Activated B cell treated with CpG ODN at 0.5 μM for 24 hours (primary cell): Measurements from ENCODE around the gene WARS2. TPM values are rescaled to one million over a fixed set of nuclear protein-coding genes. Genes with fewer than 3 reads are reported as not detected.

Source experiments
- ATAC-seq: fragments of 200-7000 bp; cut with Tn5 transposase; one replicate; pipeline ENCODE4 v1.10.0; 2021; ENCODE audit warnings: low read depth, mild to moderate bottlenecking, moderate library complexity
- CTCF ChIA-PET: fragments of 350-600 bp; sonication (Branson Sonifier 250); formaldehyde crosslinking; loops from one replicate; lab custom pipeline; 2021; ENCODE audit warnings: antibody characterized with exemption; lab: Charles Lee
- POLR2A ChIA-PET: fragments of 350-600 bp; sonication (Branson Sonifier 250); formaldehyde crosslinking; loops from one replicate; lab custom pipeline; 2021; ENCODE audit warnings: antibody characterized with exemption; lab: Charles Lee
- DNase-seq: peaks from one replicate; pipeline ENCODE4 v3.0.0; 2022
- H3K27ac Mint-ChIP-seq: one replicate; pipeline ENCODE4 v1.8.0; 2020; ENCODE audit warnings: mixed read lengths
- H3K27me3 Mint-ChIP-seq: one replicate; pipeline ENCODE4 v1.8.0; 2021; ENCODE audit warnings: mixed read lengths
- H3K36me3 Mint-ChIP-seq: one replicate; pipeline ENCODE4 v1.8.0; 2021; ENCODE audit warnings: low read depth, mixed read lengths
- H3K4me1 Mint-ChIP-seq: one replicate; pipeline ENCODE4 v1.8.0; 2021; ENCODE audit warnings: mixed read lengths
- H3K4me3 Mint-ChIP-seq: one replicate; pipeline ENCODE4 v1.8.0; 2020; ENCODE audit warnings: mild to moderate bottlenecking, mixed read lengths
- H3K9me3 Mint-ChIP-seq: one replicate; pipeline ENCODE4 v1.8.0; 2020; ENCODE audit warnings: mixed read lengths
- CTCF ChIP-seq: fragments of 200-600 bp; IDR thresholded peaks from one replicate; pipeline ENCODE4 v1.8.0; 2022; ENCODE audit warnings: antibody characterized with exemption, mild to moderate bottlenecking
- intact Hi-C: fragments of 100-400 bp; cut with micrococcal nuclease; formaldehyde crosslinking; loops from one replicate; pipeline ENCODE4 v1.15.1; 2024
- total RNA-seq: library from RNA; stranded (reverse); gene quantifications from 2 replicates; pipeline ENCODE4 v1.2.3, GENCODE V29; 2022

WARS2 gene
- total RNA-seq, 1 donor from 2014 or later: 15.1 TPM

DNA sequence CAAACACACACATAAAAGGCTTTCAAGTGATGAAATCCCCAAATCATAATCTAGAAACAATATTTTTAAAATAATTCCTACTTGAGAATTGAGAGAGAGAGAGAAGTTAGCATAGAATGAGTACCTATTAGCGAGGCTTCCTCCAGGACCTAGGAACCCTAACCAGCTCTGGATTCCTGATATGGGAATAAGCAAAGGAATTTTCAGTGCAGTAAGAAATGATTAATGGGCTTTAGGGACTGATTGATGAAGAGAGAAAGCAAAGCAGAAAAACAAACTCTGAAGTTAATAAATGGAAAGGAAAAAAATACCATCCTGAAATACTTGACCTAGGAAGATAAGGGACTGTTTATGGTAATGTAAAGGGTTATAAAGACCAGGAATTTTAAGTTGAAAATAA, 60.6 kb downstream of the WARS2 start:
- Mint-ChIP-seq H3K27ac (no peak overlapping the region), H3K27me3 (no peaks in the 10 kb centered on the region), H3K36me3 (peaks cover 19% of the 10 kb centered on the region), H3K9me3 (peaks cover 4% of the 10 kb centered on the region), H3K4me1 (no peaks in the 10 kb centered on the region), H3K4me3 (no peak overlapping the region)
- ChIA-PET POLR2A (no interaction called here), CTCF (no interaction called here)
- intact Hi-C loops: no loop called here
- ATAC-seq (no peak), DNase-seq (no peak)
- TF ChIP-seq CTCF: no peak

- ChIA-PET POLR2A (no interaction called here), CTCF (no interaction called here)
- Mint-ChIP-seq H3K36me3 (peaks cover 45% of the 10 kb centered on the region), H3K27ac (no peak overlapping the region), H3K4me3 (no peak overlapping the region), H3K9me3 (peaks cover 12% of the 10 kb centered on the region), H3K27me3 (no peaks in the 10 kb centered on the region), H3K4me1 (no peaks in the 10 kb centered on the region)
- no peak for TF ChIP-seq CTCF
- no peak for DNase-seq
- intact Hi-C loops: no loop called here
- no peak for ATAC-seq
These were observed 64.8 kb downstream of the WARS2 start for GRCh38 chr1:119075614-119076013.

GRCh38 chr1:119071321-119071720, 69.1 kb downstream of the WARS2 start:
- peaks cover 8% of the 10 kb centered on the region for H3K9me3 Mint-ChIP-seq
- ChIA-PET POLR2A (no interaction called here), CTCF (no interaction called here)
- no peak for TF ChIP-seq CTCF
- DNase-seq (no peak), ATAC-seq (no peak)
- H3K27me3 Mint-ChIP-seq: no peaks in the 10 kb centered on the region
- H3K4me1 Mint-ChIP-seq: no peaks in the 10 kb centered on the region
- H3K27ac Mint-ChIP-seq: no peak overlapping the region
- intact Hi-C loops: no loop called here
- H3K36me3 Mint-ChIP-seq: peaks cover 43% of the 10 kb centered on the region
- no peak overlapping the region for H3K4me3 Mint-ChIP-seq

DNA sequence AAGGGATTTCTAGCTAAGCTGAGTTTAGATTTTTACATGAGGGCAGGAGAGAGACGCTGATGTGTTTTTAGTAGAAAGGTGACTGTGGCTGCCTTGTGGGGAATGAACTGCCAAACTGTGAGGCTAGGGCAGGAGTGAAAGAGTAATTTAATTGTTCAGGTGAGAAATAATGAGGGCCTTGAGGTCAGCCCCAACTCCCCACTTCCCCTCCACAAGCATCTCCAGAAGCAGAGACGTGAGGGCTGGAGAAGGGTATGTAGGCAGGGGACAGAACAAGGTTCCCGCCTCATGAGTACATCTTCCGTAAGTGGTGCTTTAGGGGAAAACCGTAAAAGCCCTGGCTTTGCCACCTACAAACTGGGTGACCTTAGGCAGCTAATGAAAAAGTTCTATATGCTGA, 70.8 kb downstream of the WARS2 start:
- TF ChIP-seq CTCF: no peak

DNA sequence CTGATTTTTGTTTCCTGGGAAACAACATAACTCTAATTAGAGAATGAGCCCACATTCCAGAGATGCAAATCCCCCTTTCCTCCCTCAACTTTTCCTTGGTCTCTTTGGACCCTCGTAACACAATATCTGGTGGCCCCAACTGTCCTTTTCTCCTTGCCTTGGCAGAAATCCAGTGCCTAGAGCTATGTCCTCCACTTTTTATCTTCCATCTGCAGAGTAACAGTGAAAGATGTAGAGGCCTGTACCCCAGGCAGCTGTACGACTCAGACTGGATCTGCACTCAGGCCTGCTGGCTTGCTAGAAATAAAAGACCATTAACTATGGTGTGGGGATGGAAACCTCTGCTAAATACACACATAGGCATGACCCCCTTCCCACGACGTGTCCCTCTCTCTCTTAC, 72.0 kb downstream of the WARS2 start:
- Mint-ChIP-seq H3K27ac (no peak overlapping the region), H3K4me3 (no peak overlapping the region), H3K27me3 (no peaks in the 10 kb centered on the region), H3K9me3 (peaks cover 5% of the 10 kb centered on the region), H3K36me3 (peaks cover 29% of the 10 kb centered on the region), H3K4me1 (no peaks in the 10 kb centered on the region)
- intact Hi-C loops: no loop called here
- DNase-seq (no peak), ATAC-seq (no peak)
- ChIA-PET CTCF (no interaction called here), POLR2A (no interaction called here)
- TF ChIP-seq CTCF: no peak

More for the DNA sequence above, 70.8 kb downstream of the WARS2 start:
- ChIA-PET POLR2A (no interaction called here), CTCF (no interaction called here)
- H3K27me3 Mint-ChIP-seq: no peaks in the 10 kb centered on the region
- peaks cover 34% of the 10 kb centered on the region for H3K36me3 Mint-ChIP-seq
- intact Hi-C loops: no loop called here
- H3K27ac Mint-ChIP-seq: no peak overlapping the region
- H3K4me3 Mint-ChIP-seq: no peak overlapping the region
- ATAC-seq: no peak
- no peak for DNase-seq
- no peaks in the 10 kb centered on the region for H3K4me1 Mint-ChIP-seq
- peaks cover 8% of the 10 kb centered on the region for H3K9me3 Mint-ChIP-seq
